Mesothelial cell of epicardium (in vitro differentiated cells): ENCODE results near the gene NDST3. TPM values are rescaled to one million over a fixed set of nuclear protein-coding genes. Genes with fewer than 3 reads are reported as not detected.

Experiments used
- DNase-seq, 2 experiments: peaks; one replicate each; pipeline ENCODE4 v3.0.0; 2021; ENCODE audit warnings: low spot score in 2 of 2; ENCODE audit not compliant: unreplicated experiment in 2 of 2
- H3K27ac Mint-ChIP-seq: 2 replicates; pipeline ENCODE4 v1.8.0; 2021; ENCODE audit warnings: mixed read lengths
- H3K27me3 Mint-ChIP-seq: 2 replicates; pipeline ENCODE4 v1.8.0; 2021; ENCODE audit warnings: low read depth, mixed read lengths
- H3K36me3 Mint-ChIP-seq: 2 replicates; pipeline ENCODE4 v1.8.0; 2021; ENCODE audit warnings: mixed read lengths
- H3K4me1 Mint-ChIP-seq: 2 replicates; pipeline ENCODE4 v1.8.0; 2021; ENCODE audit warnings: mixed read lengths
- H3K4me3 Mint-ChIP-seq: 2 replicates; pipeline ENCODE4 v1.8.0; 2021; ENCODE audit warnings: mild to moderate bottlenecking, moderate library complexity, mixed read lengths
- H3K9me3 Mint-ChIP-seq: 2 replicates; pipeline ENCODE4 v1.8.0; 2021; ENCODE audit warnings: mixed read lengths
- CTCF ChIP-seq: fragments of 200-600 bp; sonication (generic); IDR thresholded peaks from one replicate; pipeline ENCODE4 v1.5.0; 2021; ENCODE audit warnings: antibody characterized with exemption; ENCODE audit not compliant: unreplicated experiment
- total RNA-seq: library from RNA; stranded (reverse); gene quantifications from 3 replicates; pipeline ENCODE4 v1.2.1, GENCODE V29; 2021

Gene NDST3
- total RNA-seq, 1 donor from 2014 or later, result 5.1 TPM

GRCh38 chr4:118155516-118155915 is 121.2 kb downstream of the NDST3 start:
- Mint-ChIP-seq H3K27me3 (no peaks in the 10 kb centered on the region), H3K27ac (no peak overlapping the region), H3K36me3 (peaks cover 9% of the 10 kb centered on the region), H3K4me1 (no peaks in the 10 kb centered on the region), H3K4me3 (no peak overlapping the region), H3K9me3 (peaks cover 19% of the 10 kb centered on the region)
- no peak for TF ChIP-seq CTCF
- DNase-seq, result no peak

- Mint-ChIP-seq H3K27ac (no peak overlapping the region), H3K27me3 (no peaks in the 10 kb centered on the region)
- no peak for TF ChIP-seq CTCF
These were observed 124.6 kb downstream of the NDST3 start for GRCh38 chr4:118158763-118159375.

GRCh38 chr4:118167306-118167705 is 133.0 kb downstream of the NDST3 start:
- no peaks in the 10 kb centered on the region for H3K27me3 Mint-ChIP-seq
- no peak for DNase-seq
- H3K4me3 Mint-ChIP-seq, result no peak overlapping the region
- no peaks in the 10 kb centered on the region for H3K36me3 Mint-ChIP-seq
- H3K9me3 Mint-ChIP-seq, result peaks cover 36% of the 10 kb centered on the region
- no peak for TF ChIP-seq CTCF
- H3K27ac Mint-ChIP-seq, result no peak overlapping the region
- no peaks in the 10 kb centered on the region for H3K4me1 Mint-ChIP-seq

More at GRCh38 chr4:118158763-118159375, 124.6 kb downstream of the NDST3 start:
- no peak for DNase-seq
- Mint-ChIP-seq H3K9me3 (peaks cover 20% of the 10 kb centered on the region), H3K4me3 (no peak overlapping the region), H3K4me1 (no peaks in the 10 kb centered on the region), H3K36me3 (peaks cover 9% of the 10 kb centered on the region)

- Mint-ChIP-seq H3K36me3 (no peaks in the 10 kb centered on the region), H3K4me1 (peaks cover 4% of the 10 kb centered on the region), H3K4me3 (no peak overlapping the region), H3K9me3 (peaks cover 12% of the 10 kb centered on the region), H3K27ac (no peak overlapping the region), H3K27me3 (no peaks in the 10 kb centered on the region)
- no peak for TF ChIP-seq CTCF
- DNase-seq, result no peak
These were observed 137.1 kb downstream of the NDST3 start for GRCh38 chr4:118171381-118171780.

GRCh38 chr4:118173126-118173525 is 138.8 kb downstream of the NDST3 start:
- H3K27ac Mint-ChIP-seq, result no peak overlapping the region
- TF ChIP-seq CTCF, result no peak
- H3K4me1 Mint-ChIP-seq, result peaks cover 4% of the 10 kb centered on the region
- no peaks in the 10 kb centered on the region for H3K36me3 Mint-ChIP-seq
- H3K27me3 Mint-ChIP-seq, result no peaks in the 10 kb centered on the region
- no peak for DNase-seq
- H3K4me3 Mint-ChIP-seq, result no peak overlapping the region
- peaks cover 5% of the 10 kb centered on the region for H3K9me3 Mint-ChIP-seq
